ENCODE results near the gene RIC8A. TPM values are rescaled to one million over a fixed set of nuclear protein-coding genes. Genes with fewer than 3 reads are reported as not detected.

Gene RIC8A
- total and polyA plus RNA-seq, 5 donors, result 42.4 to 80.6 (median 57.7) TPM

DNA sequence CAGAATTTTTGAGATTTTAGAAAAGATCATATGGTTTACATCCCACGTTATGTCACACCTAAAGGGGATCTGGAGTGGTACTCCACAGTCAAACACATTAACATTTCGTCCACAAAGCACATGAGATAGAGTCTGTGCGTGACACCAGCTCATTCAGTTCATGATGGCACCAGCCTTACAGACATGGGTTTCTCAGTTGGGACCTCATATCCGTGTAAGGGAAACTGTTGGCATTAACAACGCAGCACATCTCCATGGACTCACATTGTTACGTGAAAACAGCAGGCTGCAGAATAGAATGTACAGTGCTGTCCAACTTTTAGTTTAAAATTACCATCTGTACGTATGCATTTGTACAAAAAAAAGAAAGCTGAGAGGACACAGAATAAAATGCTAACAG is 14.0 kb downstream of the RIC8A start:
- DNase-seq (no peak), ATAC-seq (no peak)
- Histone ChIP-seq H3K27me3 (ENCODE audit: control insufficient read depth, insufficient read depth) (no peaks in the 10 kb centered on the region), H3K9me3 (ENCODE audit: control insufficient read depth, low read length) (no peaks in the 10 kb centered on the region), H3K27ac (ENCODE audit: low read length) (no peak overlapping the region), H3K4me3 (ENCODE audit: low read length) (no peak overlapping the region), H3K4me1 (ENCODE audit: control insufficient read depth, insufficient read depth, low read length) (no peaks in the 10 kb centered on the region)
- WGBS, result 86% methylated on average over 7 of the region's 7 CpGs
- intact Hi-C loops (cut with DNase I), result no loop called here

DNA sequence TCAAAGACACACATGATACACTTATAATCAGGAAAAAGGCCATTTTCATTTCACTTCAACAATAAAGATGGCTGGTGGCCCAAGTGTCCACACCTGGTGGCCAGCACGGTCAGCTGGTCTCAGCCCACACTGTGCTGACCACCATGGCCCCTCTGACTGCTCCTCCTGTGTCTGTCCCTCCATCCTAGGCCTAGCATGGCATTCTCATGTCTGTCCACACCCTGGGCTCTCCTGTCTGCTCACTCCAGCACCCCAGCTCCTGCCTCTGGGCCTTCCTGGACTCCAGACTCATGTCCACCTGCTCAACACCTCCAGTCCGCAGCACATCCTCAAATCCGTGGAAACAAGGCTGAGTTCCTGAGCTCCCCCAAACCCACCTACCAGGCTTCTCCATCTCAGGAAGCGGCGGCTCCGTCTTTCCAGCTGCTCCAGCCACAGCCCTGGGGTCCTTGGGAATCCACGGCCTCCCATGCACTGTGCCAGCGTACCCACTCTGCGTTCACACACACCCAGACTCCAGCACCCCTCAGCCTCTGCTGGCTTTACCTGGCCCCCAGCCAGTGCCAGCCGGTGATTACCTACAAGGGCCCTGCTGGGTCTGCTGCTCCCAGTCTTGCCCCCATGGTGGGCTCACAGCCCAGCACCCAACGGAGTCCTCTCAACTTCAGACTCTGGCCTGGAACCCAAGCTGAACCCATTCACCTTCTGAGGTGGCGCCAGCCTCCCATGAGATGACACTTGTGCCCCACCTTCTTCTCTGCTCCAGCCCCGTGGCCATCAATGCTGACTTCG is 14.7 kb downstream of the RIC8A start:
- intact Hi-C loops (cut with DNase I), result no loop called here
- Histone ChIP-seq H3K9me3 (ENCODE audit: control insufficient read depth, low read length) (no peaks in the 10 kb centered on the region), H3K4me1 (ENCODE audit: control insufficient read depth, insufficient read depth, low read length) (no peaks in the 10 kb centered on the region), H3K27ac (ENCODE audit: low read length) (no peak overlapping the region), H3K4me3 (ENCODE audit: low read length) (no peak overlapping the region), H3K27me3 (ENCODE audit: control insufficient read depth, insufficient read depth) (no peaks in the 10 kb centered on the region)
- peak in 1 of 3 donors; percentile 39 for DNase-seq
- WGBS, result 94% methylated on average over 14 of the region's 14 CpGs
- peak; percentile 32 to 33 for ATAC-seq

DNA sequence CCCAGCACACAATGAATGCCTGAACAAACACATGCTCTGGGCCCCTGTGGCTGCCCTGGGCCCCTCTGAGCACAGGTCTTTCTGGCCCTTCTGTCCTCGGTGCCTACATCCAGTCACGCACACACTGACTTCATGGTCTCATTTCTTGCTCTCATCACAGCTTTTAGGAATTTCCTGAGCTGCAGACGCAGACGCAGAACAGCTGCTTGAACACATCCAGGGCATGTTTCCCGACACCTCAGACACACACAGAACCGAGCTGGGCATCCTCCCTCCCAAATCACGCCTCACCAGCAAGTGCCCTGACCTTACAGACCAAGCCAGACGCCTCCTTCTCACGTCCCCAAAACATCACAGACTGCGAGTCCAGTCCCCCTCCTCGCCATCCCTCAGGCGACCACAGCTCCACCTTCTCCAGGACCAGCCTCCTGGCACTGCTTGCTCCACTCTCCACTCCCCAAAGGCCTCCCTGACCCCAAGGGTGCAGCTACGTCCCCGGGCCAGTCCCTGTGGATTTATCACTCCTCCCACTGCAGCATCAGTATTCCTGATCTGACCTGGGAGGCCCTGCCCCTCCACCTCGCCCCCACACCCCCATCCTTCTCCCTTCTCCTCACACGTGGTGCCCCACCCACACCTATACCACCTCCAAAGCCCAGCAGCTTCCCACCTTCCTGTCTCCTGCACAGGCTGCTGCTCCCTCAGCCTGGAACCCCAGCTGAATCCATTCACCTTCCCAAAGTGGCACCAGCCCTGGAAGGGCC is 15.7 kb downstream of the RIC8A start:
- 77% methylated on average over 16 of the region's 16 CpGs for WGBS
- DNase-seq (no peak), ATAC-seq (peak in 1 of 2 donors; percentile 5)
- no peak overlapping the region for H3K27ac ChIP-seq (ENCODE audit: low read length)
- no peaks in the 10 kb centered on the region for H3K9me3 ChIP-seq (ENCODE audit: control insufficient read depth, low read length)
- no peak overlapping the region for H3K4me3 ChIP-seq (ENCODE audit: low read length)
- no peaks in the 10 kb centered on the region for H3K27me3 ChIP-seq (ENCODE audit: control insufficient read depth, insufficient read depth)
- H3K4me1 ChIP-seq (ENCODE audit: control insufficient read depth, insufficient read depth, low read length), result no peaks in the 10 kb centered on the region
- intact Hi-C loops (cut with DNase I), result no loop called here

DNA sequence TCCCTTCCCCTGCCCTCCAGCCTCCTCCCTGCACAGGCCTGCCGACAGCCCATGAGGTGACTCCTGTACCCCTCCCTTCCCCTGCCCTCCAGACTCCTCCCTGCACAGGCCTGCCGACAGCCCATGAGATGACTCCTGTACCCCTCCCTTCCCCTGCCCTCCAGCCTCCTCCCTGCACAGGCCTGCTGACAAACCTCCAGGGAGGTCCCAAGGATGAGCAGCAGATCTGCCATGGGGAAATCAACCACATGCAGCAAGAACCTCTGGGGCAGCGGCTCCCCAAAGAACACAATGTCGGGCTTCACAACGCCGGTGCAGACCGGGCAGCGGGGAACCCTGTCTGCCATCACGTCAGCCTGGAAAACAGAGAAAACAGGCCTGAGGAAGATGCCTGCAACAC is 16.4 kb downstream of the RIC8A start:
- no peak for DNase-seq
- no peak overlapping the region for H3K27ac ChIP-seq (ENCODE audit: low read length)
- H3K4me1 ChIP-seq (ENCODE audit: control insufficient read depth, insufficient read depth, low read length), result no peaks in the 10 kb centered on the region
- intact Hi-C loops (cut with DNase I), result no loop called here
- no peak overlapping the region for H3K4me3 ChIP-seq (ENCODE audit: low read length)
- ATAC-seq, result no peak
- H3K9me3 ChIP-seq (ENCODE audit: control insufficient read depth, low read length), result no peaks in the 10 kb centered on the region
- WGBS, result 83% methylated on average over 9 of the region's 9 CpGs
- no peaks in the 10 kb centered on the region for H3K27me3 ChIP-seq (ENCODE audit: control insufficient read depth, insufficient read depth)

DNA sequence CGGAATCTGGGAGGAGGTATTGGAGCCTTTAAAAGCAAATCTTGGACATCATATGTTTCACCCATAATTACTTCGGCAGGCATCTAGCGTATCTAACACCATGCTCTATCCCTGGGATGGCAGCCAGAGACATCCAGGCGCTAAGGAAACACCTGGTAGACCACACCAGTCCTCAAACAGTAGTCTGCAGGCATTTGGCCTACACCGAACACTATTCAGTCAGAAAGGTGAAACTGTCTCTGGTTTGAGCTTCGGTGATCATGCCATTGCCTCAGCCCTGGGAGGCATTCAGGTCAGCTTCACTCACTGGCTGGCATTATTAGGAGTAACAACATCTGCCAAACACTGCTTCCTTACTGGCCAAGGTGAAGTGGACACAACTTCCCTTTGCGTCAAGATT is 16.9 kb downstream of the RIC8A start:
- Histone ChIP-seq H3K4me3 (ENCODE audit: low read length) (no peak overlapping the region), H3K27me3 (ENCODE audit: control insufficient read depth, insufficient read depth) (no peaks in the 10 kb centered on the region), H3K4me1 (ENCODE audit: control insufficient read depth, insufficient read depth, low read length) (no peaks in the 10 kb centered on the region), H3K27ac (ENCODE audit: low read length) (no peak overlapping the region), H3K9me3 (ENCODE audit: control insufficient read depth, low read length) (no peaks in the 10 kb centered on the region)
- intact Hi-C loops (cut with DNase I), result no loop called here
- WGBS, result 85% methylated on average over 7 of the region's 7 CpGs
- no peak for ATAC-seq
- DNase-seq, result no peak

DNA sequence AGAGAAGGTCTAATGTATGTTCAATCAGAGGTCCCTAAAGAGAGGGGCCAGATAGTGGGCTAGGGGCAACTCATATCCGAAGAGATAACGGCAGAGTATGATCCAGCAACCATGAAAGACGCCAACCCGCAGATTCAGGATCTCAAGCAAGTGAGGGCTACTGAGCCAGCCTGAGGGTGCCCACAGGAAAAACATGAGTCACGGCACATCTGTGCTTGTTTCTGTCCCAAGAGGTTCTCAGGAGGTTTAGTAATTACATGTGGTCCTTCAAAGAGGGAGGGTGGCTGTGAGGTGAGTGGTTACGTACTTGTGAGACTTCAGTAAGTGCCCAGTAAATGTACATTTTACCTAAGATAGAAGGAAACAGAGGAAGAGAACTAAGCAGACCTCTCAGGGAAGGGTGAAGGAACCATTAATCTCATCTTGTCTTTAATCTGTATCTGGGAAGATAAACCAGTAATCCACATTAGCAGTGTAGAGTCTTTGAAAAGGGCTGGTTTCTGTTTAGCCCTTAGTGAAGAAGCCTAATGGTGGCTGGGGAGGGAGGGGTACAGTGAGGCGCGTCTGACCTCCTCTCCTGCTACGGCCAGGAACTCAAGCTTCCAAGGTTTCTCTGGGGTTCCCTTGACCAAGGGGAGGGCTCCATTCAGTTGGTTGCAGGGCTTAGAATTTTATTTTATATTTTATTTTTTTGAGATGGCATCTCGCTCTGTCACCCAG is 18.4 kb downstream of the RIC8A start:
- 93% methylated on average over 10 of the region's 10 CpGs for WGBS
- no peaks in the 10 kb centered on the region for H3K9me3 ChIP-seq (ENCODE audit: control insufficient read depth, low read length)
- no peaks in the 10 kb centered on the region for H3K4me1 ChIP-seq (ENCODE audit: control insufficient read depth, insufficient read depth, low read length)
- no peak overlapping the region for H3K4me3 ChIP-seq (ENCODE audit: low read length)
- no peaks in the 10 kb centered on the region for H3K27me3 ChIP-seq (ENCODE audit: control insufficient read depth, insufficient read depth)
- intact Hi-C loops (cut with DNase I), result no loop called here
- ATAC-seq (no peak), DNase-seq (no peak)
- no peak overlapping the region for H3K27ac ChIP-seq (ENCODE audit: low read length)

DNA sequence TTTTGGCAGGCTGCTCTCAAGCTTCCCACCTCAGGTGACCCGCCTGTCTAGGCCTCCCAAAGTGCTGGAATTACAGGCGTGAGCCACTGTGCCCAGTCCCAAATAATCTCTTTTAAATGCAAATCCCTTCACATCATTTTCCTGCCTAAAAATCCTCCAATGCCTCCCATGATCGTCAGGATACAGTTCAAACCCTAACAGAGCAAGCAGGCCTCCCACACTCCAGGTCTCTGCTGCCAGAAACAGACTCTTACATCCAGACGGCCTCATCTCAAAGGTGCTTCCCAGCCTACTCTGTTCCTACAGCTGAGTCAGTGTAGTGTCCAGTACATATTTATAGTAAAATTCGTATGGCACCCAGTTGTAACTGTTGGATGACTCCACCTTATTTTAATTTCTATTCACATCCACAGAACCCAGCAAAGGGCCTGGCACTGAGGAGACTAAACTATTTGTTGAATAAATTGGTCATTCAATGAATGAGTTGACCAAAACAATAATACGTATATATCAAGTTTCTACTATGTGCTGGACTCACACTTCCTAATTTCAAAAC is 20.4 kb downstream of the RIC8A start:
- Histone ChIP-seq H3K4me3 (ENCODE audit: low read length) (no peak overlapping the region), H3K9me3 (ENCODE audit: control insufficient read depth, low read length) (no peaks in the 10 kb centered on the region), H3K4me1 (ENCODE audit: control insufficient read depth, insufficient read depth, low read length) (no peaks in the 10 kb centered on the region), H3K27ac (ENCODE audit: low read length) (no peak overlapping the region), H3K27me3 (ENCODE audit: control insufficient read depth, insufficient read depth) (no peaks in the 10 kb centered on the region)
- ATAC-seq (no peak), DNase-seq (no peak)
- WGBS, result 85% methylated on average over 6 of the region's 6 CpGs
- intact Hi-C loops (cut with DNase I), result no loop called here

DNA sequence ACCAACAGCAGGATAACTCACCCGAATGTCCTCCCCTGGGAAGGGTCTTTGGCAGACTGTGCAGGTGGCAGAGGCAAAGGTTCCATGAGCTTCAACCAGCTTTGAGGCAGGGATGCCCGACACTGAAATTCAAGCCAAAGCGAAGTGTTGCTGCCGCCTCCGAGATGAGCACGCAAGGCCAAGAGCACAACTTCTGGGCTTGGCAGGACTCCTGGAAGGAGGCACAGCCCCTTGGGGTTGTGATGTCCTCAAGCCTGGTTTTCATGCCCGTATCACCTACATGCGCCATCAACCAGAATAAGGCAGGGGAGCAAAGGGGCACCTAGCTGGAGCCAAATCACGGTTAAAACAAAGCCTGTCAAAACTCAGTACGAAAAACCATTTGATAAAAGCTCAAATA is 22.9 kb downstream of the RIC8A start:
- Histone ChIP-seq H3K4me1 (ENCODE audit: control insufficient read depth, insufficient read depth, low read length) (no peaks in the 10 kb centered on the region), H3K4me3 (ENCODE audit: low read length) (no peak overlapping the region), H3K27ac (ENCODE audit: low read length) (no peak overlapping the region), H3K9me3 (ENCODE audit: control insufficient read depth, low read length) (no peaks in the 10 kb centered on the region), H3K27me3 (ENCODE audit: control insufficient read depth, insufficient read depth) (no peaks in the 10 kb centered on the region)
- no peak for ATAC-seq
- intact Hi-C loops (cut with DNase I), result no loop called here
- WGBS, result 92% methylated on average over 10 of the region's 10 CpGs
- no peak for DNase-seq

DNA sequence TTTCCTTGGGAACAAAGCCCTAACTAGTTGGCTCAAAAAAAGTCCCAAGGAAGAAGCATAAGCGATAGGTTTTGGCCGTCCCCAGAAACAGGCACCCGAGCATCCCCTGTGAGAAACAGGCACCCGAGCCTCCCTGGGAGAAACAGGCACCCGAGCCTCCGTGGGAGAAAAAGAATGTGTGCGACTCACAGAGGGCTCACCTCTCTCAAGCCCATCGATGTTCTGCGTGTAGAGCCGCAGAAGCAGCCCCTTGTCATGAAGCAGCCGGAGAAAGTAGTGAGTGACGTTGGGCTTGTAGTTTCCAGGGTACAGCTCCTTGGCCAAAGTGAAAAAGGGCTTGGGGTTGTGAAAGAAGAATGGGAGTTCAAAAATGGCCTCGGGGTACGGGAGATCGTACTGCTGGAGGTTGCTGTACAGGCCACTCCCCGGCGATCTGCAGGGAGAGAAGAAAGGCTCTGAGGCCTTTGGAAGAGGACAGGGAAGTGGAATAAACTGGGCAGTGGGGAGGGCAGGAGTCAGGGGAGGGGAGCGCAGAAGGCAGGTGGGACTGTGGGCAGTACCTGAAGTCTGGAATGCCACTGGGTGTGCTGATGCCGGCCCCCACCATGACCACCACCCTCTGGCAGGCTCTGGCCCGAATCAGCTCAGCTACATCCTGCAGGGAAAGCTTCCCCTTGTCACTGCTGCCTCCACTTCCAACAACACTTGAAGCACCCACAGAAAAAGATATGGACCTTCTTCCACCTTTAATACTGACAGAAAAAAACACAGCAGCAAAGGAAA is 25.5 kb downstream of the RIC8A start:
- Histone ChIP-seq H3K9me3 (ENCODE audit: control insufficient read depth, low read length) (no peaks in the 10 kb centered on the region), H3K4me3 (ENCODE audit: low read length) (no peak overlapping the region), H3K4me1 (ENCODE audit: control insufficient read depth, insufficient read depth, low read length) (no peaks in the 10 kb centered on the region), H3K27me3 (ENCODE audit: control insufficient read depth, insufficient read depth) (no peaks in the 10 kb centered on the region), H3K27ac (ENCODE audit: low read length) (no peak overlapping the region)
- ATAC-seq (no peak), DNase-seq (no peak)
- WGBS, result 88% methylated on average over 20 of the region's 20 CpGs
- intact Hi-C loops (cut with DNase I), result no loop called here

DNA sequence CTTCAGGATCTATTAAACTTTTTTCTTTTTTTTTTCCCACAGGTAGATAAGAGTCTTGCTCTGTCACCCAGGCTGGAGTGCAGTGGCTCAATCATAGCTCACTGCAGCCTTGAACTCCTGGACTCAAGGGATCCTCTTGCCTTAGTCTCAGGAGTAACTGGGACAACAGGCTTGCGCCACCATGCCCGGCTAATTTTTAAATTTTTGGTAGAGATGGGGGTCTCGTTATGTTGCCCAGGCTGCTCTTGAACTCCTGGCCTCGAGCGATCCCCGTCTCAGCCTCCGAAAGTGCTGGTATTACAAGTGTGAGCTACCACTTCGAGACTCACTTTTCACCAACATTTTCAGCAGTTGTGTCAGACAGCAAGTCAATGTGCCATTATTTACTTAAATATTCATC is 27.7 kb downstream of the RIC8A start:
- H3K27ac ChIP-seq (ENCODE audit: low read length), result no peak overlapping the region
- intact Hi-C loops (cut with DNase I), result no loop called here

More for the DNA sequence above, 27.7 kb downstream of the RIC8A start:
- Histone ChIP-seq H3K9me3 (ENCODE audit: control insufficient read depth, low read length) (no peaks in the 10 kb centered on the region), H3K27me3 (ENCODE audit: control insufficient read depth, insufficient read depth) (no peaks in the 10 kb centered on the region), H3K4me3 (ENCODE audit: low read length) (peak overlapping the region; percentile 98), H3K4me1 (ENCODE audit: control insufficient read depth, insufficient read depth, low read length) (no peaks in the 10 kb centered on the region)
- ATAC-seq, result no peak
- 85% methylated on average over 8 of the region's 8 CpGs for WGBS
- DNase-seq, result no peak

All from right cardiac atrium (tissue), 5 donors.